ENCODE data around the gene FLT1. TPM values are rescaled to one million over a fixed set of nuclear protein-coding genes. Genes with fewer than 3 reads are reported as not detected.
A peak's percentile ranks its signal among the peaks of the same experiment; 100 is the strongest.

FLT1 gene
- total and polyA plus RNA-seq, 9 donors, result 13.2 to 17.3 (median 15.8) TPM

- H3K9me3 ChIP-seq (replicated peaks; ENCODE audit: control insufficient read depth, low read depth, low read length), result no peaks in the 10 kb centered on the region
- no peak for DNase-seq
- no peak overlapping the region for H3K27ac ChIP-seq (ENCODE audit: low read length)
- no peaks in the 10 kb centered on the region for H3K4me1 ChIP-seq (ENCODE audit: control insufficient read depth, insufficient read depth, low read length)
- WGBS (ENCODE audit: insufficient coverage), result 69% methylated on average over 2 of the region's 4 CpGs
- no peak overlapping the region for H3K4me3 ChIP-seq (ENCODE audit: low read length)
- no peaks in the 10 kb centered on the region for H3K27me3 ChIP-seq (ENCODE audit: control insufficient read depth, insufficient read depth, low read length)
- no peaks in the 10 kb centered on the region for H3K36me3 ChIP-seq (ENCODE audit: control insufficient read depth, insufficient read depth, low read length)
These were observed 74.2 kb downstream of the FLT1 start for GRCh38 chr13:28420704-28421103.

DNA sequence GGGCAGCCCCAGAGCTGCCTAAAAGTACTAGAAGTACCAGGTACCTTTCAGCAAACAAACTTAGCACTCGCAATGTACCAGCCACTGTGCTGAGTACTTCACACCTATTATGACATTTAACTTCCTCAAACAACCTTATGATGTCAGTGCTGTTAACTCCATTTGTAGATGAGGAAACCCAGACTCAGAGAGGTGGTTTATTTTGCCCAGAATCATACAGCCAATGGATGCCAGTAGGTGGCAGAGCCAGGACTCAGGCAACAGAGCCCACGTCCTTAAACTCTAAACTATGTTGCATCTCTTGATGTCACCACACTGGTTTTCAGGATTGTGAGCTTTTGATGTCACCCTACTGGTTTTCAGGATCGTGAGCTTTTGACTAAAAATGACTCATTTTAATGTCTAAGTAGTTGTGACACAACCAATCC, 78.9 kb downstream of the FLT1 start:
- H3K27ac ChIP-seq (ENCODE audit: low read length), result no peak overlapping the region
- no peaks in the 10 kb centered on the region for H3K9me3 ChIP-seq (replicated peaks; ENCODE audit: control insufficient read depth, low read depth, low read length)
- WGBS (ENCODE audit: insufficient coverage), result 50% methylated on average over 1 of the region's 3 CpGs
- DNase-seq, result no peak
- H3K27me3 ChIP-seq (ENCODE audit: control insufficient read depth, insufficient read depth, low read length), result no peaks in the 10 kb centered on the region
- no peaks in the 10 kb centered on the region for H3K4me1 ChIP-seq (ENCODE audit: control insufficient read depth, insufficient read depth, low read length)
- H3K4me3 ChIP-seq (ENCODE audit: low read length), result no peak overlapping the region
- H3K36me3 ChIP-seq (ENCODE audit: control insufficient read depth, insufficient read depth, low read length), result no peaks in the 10 kb centered on the region

DNA sequence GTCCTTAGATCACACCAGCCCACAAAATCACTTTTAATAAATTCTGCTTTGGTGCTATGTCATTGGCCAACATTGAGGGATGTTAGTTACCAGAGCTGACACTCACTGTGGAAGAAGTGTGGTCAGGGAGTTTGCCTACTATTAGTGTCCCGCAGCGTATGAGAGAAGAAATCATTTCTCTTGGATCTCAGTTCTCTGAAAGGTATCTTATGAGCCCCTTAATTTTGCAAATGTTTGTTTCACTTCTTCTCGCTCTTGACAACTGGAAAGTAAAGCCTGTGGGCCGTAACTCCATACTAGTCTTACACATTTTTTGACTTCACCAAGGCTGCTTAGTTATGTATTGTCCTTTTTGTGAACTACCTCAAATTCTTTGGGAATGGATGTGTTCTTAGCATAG, 80.9 kb downstream of the FLT1 start:
- H3K4me1 ChIP-seq (ENCODE audit: control insufficient read depth, insufficient read depth, low read length), result no peaks in the 10 kb centered on the region
- no peaks in the 10 kb centered on the region for H3K36me3 ChIP-seq (ENCODE audit: control insufficient read depth, insufficient read depth, low read length)
- no peaks in the 10 kb centered on the region for H3K27me3 ChIP-seq (ENCODE audit: control insufficient read depth, insufficient read depth, low read length)
- no peak for DNase-seq
- no peaks in the 10 kb centered on the region for H3K9me3 ChIP-seq (replicated peaks; ENCODE audit: control insufficient read depth, low read depth, low read length)
- no peak overlapping the region for H3K27ac ChIP-seq (ENCODE audit: low read length)
- WGBS (ENCODE audit: insufficient coverage), result no CpG with 5 or more reads among the region's 4 CpGs
- H3K4me3 ChIP-seq (ENCODE audit: low read length), result no peak overlapping the region

- DNase-seq, result peak; percentile 12
- H3K27me3 ChIP-seq (ENCODE audit: control insufficient read depth, insufficient read depth, low read length), result no peaks in the 10 kb centered on the region
- 66% methylated on average over 4 of the region's 8 CpGs for WGBS (ENCODE audit: insufficient coverage)
- H3K4me3 ChIP-seq (ENCODE audit: low read length), result no peak overlapping the region
- peak overlapping the region; percentile 59 for H3K27ac ChIP-seq (ENCODE audit: low read length)
- no peaks in the 10 kb centered on the region for H3K9me3 ChIP-seq (replicated peaks; ENCODE audit: control insufficient read depth, low read depth, low read length)
- no peaks in the 10 kb centered on the region for H3K36me3 ChIP-seq (ENCODE audit: control insufficient read depth, insufficient read depth, low read length)
- H3K4me1 ChIP-seq (ENCODE audit: control insufficient read depth, insufficient read depth, low read length), result no peaks in the 10 kb centered on the region
These were observed 81.9 kb downstream of the FLT1 start for GRCh38 chr13:28412981-28413380.

GRCh38 chr13:28411831-28412353, 83.0 kb downstream of the FLT1 start:
- 38% methylated on average over 5 of the region's 5 CpGs for WGBS (ENCODE audit: insufficient coverage)
- Histone ChIP-seq H3K4me3 (ENCODE audit: low read length) (no peak overlapping the region), H3K27ac (ENCODE audit: low read length) (no peak overlapping the region), H3K27me3 (ENCODE audit: control insufficient read depth, insufficient read depth, low read length) (no peaks in the 10 kb centered on the region), H3K4me1 (ENCODE audit: control insufficient read depth, insufficient read depth, low read length) (no peaks in the 10 kb centered on the region), H3K9me3 (replicated peaks; ENCODE audit: control insufficient read depth, low read depth, low read length) (no peaks in the 10 kb centered on the region), H3K36me3 (ENCODE audit: control insufficient read depth, insufficient read depth, low read length) (no peaks in the 10 kb centered on the region)
- DNase-seq, result peak; percentile 31

- no CpG with 5 or more reads among the region's 2 CpGs for WGBS (ENCODE audit: insufficient coverage)
These were observed 84.8 kb downstream of the FLT1 start for GRCh38 chr13:28410096-28410495.

GRCh38 chr13:28409648-28410047, 85.3 kb downstream of the FLT1 start:
- Histone ChIP-seq H3K27ac (ENCODE audit: low read length) (no peak overlapping the region), H3K4me3 (ENCODE audit: low read length) (no peak overlapping the region), H3K9me3 (replicated peaks; ENCODE audit: control insufficient read depth, low read depth, low read length) (no peaks in the 10 kb centered on the region), H3K36me3 (ENCODE audit: control insufficient read depth, insufficient read depth, low read length) (no peaks in the 10 kb centered on the region), H3K27me3 (ENCODE audit: control insufficient read depth, insufficient read depth, low read length) (no peaks in the 10 kb centered on the region), H3K4me1 (ENCODE audit: control insufficient read depth, insufficient read depth, low read length) (no peaks in the 10 kb centered on the region)
- no peak for DNase-seq

More at GRCh38 chr13:28410096-28410495, 84.8 kb downstream of the FLT1 start:
- Histone ChIP-seq H3K4me3 (ENCODE audit: low read length) (no peak overlapping the region), H3K36me3 (ENCODE audit: control insufficient read depth, insufficient read depth, low read length) (no peaks in the 10 kb centered on the region), H3K27ac (ENCODE audit: low read length) (no peak overlapping the region), H3K4me1 (ENCODE audit: control insufficient read depth, insufficient read depth, low read length) (no peaks in the 10 kb centered on the region), H3K9me3 (replicated peaks; ENCODE audit: control insufficient read depth, low read depth, low read length) (no peaks in the 10 kb centered on the region), H3K27me3 (ENCODE audit: control insufficient read depth, insufficient read depth, low read length) (no peaks in the 10 kb centered on the region)
- DNase-seq, result no peak

GRCh38 chr13:28408863-28409262, 86.1 kb downstream of the FLT1 start:
- Histone ChIP-seq H3K27me3 (ENCODE audit: control insufficient read depth, insufficient read depth, low read length) (no peaks in the 10 kb centered on the region), H3K36me3 (ENCODE audit: control insufficient read depth, insufficient read depth, low read length) (no peaks in the 10 kb centered on the region), H3K4me3 (ENCODE audit: low read length) (no peak overlapping the region), H3K4me1 (ENCODE audit: control insufficient read depth, insufficient read depth, low read length) (no peaks in the 10 kb centered on the region), H3K27ac (ENCODE audit: low read length) (peak overlapping the region; percentile 49), H3K9me3 (replicated peaks; ENCODE audit: control insufficient read depth, low read depth, low read length) (no peaks in the 10 kb centered on the region)
- WGBS (ENCODE audit: insufficient coverage), result no CpG with 5 or more reads among the region's 1 CpG
- no peak for DNase-seq

- Histone ChIP-seq H3K4me3 (ENCODE audit: low read length) (no peak overlapping the region), H3K9me3 (replicated peaks; ENCODE audit: control insufficient read depth, low read depth, low read length) (no peaks in the 10 kb centered on the region), H3K36me3 (ENCODE audit: control insufficient read depth, insufficient read depth, low read length) (no peaks in the 10 kb centered on the region), H3K27ac (ENCODE audit: low read length) (peak overlapping the region; percentile 59), H3K4me1 (ENCODE audit: control insufficient read depth, insufficient read depth, low read length) (no peaks in the 10 kb centered on the region), H3K27me3 (ENCODE audit: control insufficient read depth, insufficient read depth, low read length) (no peaks in the 10 kb centered on the region)
- 49% methylated on average over 4 of the region's 8 CpGs for WGBS (ENCODE audit: insufficient coverage)
- peak; percentile 71 for DNase-seq
These were observed 86.6 kb downstream of the FLT1 start for GRCh38 chr13:28408235-28408848.

- Histone ChIP-seq H3K9me3 (replicated peaks; ENCODE audit: control insufficient read depth, low read depth, low read length) (no peaks in the 10 kb centered on the region), H3K4me1 (ENCODE audit: control insufficient read depth, insufficient read depth, low read length) (no peaks in the 10 kb centered on the region), H3K27ac (ENCODE audit: low read length) (no peak overlapping the region), H3K27me3 (ENCODE audit: control insufficient read depth, insufficient read depth, low read length) (no peaks in the 10 kb centered on the region), H3K36me3 (ENCODE audit: control insufficient read depth, insufficient read depth, low read length) (no peaks in the 10 kb centered on the region), H3K4me3 (ENCODE audit: low read length) (no peak overlapping the region)
- peak; percentile 27 for DNase-seq
- WGBS (ENCODE audit: insufficient coverage), result 48% methylated on average over 8 of the region's 13 CpGs
These were observed 88.1 kb downstream of the FLT1 start for GRCh38 chr13:28406733-28407266.

DNA sequence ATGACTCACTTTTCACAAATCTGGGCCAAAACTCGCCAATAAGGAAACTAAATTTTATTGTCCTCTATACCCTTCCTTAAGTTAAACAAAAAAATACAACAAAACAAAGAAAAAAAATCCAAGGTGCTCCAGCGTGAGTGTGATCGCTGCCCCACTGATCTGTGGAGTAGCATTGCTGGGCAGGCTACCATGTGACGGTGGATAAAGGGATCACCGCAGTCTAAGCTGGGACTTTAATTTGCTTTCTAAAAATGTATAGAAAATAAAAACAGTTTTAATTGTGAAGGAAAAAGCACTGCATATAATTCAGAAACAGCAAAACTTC, 92.9 kb downstream of the FLT1 start:
- Histone ChIP-seq H3K4me1 (ENCODE audit: control insufficient read depth, insufficient read depth, low read length) (no peaks in the 10 kb centered on the region), H3K27me3 (ENCODE audit: control insufficient read depth, insufficient read depth, low read length) (no peaks in the 10 kb centered on the region), H3K27ac (ENCODE audit: low read length) (no peak overlapping the region), H3K4me3 (ENCODE audit: low read length) (no peak overlapping the region), H3K36me3 (ENCODE audit: control insufficient read depth, insufficient read depth, low read length) (no peaks in the 10 kb centered on the region), H3K9me3 (replicated peaks; ENCODE audit: control insufficient read depth, low read depth, low read length) (no peaks in the 10 kb centered on the region)
- WGBS (ENCODE audit: insufficient coverage), result 33% methylated on average over 1 of the region's 5 CpGs
- no peak for DNase-seq

All from muscle of leg (tissue), 11 donors.